HCEC 1CT (cell line): Measurements from ENCODE around the gene TNFAIP3.

ENCODE experiments used
- DNase-seq: peaks from one replicate; pipeline ENCODE4 v3.0.0-alpha.2; 2017

The TNFAIP3 gene

DNA sequence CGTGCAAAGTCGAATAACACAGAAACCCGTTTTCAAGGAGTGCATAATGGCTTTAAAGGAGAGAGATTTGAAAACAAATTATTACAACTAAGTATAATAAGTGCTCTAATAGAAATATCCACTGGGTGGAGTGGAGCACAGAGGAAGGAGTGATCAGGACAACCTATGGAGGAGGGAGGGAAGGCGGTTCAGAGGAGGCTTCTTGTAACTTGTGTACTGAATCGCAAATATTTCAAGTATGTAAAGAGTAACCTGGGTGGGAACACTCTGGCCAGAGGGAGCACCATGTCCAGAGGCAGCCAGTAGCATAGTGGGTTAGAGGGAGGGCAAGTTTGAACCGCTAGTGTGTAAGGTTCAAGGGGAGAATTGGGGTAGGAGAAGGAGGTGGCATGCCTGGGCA is 21.6 kb upstream of the TNFAIP3 start:
- peak; percentile 19 for DNase-seq

DNA sequence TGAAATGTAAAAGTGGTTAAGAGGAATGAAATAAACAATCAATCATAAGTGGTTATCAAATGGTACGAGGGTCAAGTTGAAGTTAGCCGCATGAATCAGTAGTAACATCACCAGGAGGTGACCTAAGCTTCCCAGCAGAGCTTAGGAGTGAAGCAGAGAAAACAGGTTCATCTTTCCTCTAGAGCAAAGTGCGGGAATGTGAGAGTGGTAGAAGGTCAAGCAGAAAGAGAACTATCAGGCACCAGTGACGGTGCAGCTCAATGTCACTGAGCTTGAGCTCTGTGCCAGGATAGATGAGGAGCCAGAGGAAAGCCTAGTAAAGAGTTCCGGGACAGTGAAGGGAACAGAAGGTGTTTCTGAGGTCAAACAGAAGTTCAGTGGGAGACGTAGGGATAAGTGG is 20.8 kb upstream of the TNFAIP3 start:
- DNase-seq, result no peak

DNA sequence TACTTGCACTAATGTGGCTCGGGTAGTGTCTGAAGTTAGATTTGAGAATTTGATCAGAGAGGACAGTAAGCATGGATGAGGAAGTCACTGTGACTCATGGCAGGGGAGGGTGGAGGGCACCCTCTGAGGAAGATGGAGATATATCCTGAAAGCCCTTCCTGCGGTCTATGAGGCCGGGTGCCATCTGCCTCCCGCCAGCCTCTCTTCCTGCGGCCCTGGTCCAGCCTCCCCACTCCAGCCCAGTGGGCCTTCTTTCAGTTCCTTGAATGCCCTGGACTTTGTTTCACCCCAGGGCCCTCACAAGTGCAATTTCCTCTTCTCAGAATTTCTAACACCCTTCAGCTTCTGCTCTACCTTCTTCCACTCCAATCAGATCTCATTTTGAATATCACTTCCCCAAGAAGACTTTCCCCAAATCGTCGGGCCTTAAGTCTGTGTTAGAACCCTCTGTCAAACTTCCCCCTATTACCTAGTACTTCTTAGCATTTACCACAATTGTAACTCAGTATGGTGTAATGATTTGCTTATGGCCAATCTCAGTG is 20.2 kb upstream of the TNFAIP3 start:
- DNase-seq, result no peak

DNA sequence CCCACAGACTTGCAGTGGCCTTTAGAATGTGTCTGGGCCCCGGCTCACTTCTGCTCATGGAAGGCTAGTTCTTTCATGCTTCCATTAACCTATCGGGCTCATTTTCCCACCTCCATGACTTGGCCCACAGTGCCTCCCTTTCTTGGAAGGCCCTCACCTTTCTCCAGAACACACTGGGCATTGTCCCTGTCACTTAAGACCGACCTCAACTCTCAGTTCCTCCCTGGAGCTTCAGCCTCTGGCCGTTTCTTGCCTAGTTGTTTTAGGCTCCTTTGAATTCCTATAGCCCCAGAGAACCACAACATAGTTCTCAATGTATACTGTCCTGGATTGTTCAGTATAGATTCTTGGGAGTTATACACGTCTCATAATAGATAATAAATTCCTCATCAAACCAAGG is 19.3 kb upstream of the TNFAIP3 start:
- DNase-seq, result no peak

DNA sequence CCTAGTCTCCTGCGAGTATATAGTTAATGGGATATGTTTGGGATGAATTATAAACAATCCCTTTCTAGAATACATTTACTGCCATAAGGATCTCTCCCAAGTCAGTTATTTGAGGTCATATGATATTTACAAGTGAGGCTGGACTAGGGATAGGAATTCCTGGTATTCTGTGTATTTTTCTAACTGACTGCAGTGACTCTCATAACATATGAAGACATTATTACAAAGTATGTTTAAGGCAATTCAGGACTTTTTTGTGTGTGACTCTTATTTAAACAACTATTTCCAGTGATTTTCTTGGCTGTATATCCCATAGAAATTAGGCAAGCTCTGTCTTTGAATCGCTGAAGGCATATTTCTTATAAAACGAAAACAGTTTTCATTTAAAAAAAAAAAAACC is 18.4 kb upstream of the TNFAIP3 start:
- DNase-seq, result peak; percentile 47

DNA sequence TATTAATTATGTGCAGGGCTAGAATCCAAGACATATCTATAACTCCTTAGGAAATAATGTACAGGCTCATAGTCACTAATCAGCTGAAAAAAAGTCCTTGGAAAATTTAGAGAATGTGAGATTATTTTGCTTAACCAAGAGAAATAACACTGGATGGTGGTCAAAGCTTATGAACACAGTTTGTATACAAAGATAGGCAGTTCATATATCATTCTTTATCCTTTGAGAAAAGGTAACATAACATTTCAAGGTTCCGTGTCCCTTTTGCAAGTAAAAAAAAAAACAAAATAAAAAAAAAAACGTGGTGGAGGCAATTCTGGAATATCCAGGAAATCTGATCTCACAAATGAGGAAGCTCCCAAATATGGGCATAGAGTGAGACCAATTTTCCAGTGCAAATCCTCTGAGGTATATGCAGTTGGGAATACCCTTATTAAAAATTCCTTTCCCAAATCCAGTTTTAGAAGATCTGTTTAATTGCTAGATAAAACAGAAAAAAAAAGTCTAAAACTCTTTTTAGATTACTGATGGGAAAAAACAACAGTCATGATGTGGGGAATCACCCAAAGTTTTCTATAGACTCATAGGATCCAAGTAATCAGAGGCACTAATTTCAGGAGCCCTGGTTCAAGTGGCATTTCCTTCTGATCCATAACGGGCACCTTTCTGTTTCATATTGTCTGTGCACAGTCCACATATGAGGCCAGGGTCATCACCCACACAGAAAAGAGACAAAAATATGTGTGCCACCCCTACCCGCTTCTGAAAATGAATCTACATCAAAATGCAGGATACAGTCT is 17.7 kb upstream of the TNFAIP3 start:
- DNase-seq, result peak; percentile 34

DNA sequence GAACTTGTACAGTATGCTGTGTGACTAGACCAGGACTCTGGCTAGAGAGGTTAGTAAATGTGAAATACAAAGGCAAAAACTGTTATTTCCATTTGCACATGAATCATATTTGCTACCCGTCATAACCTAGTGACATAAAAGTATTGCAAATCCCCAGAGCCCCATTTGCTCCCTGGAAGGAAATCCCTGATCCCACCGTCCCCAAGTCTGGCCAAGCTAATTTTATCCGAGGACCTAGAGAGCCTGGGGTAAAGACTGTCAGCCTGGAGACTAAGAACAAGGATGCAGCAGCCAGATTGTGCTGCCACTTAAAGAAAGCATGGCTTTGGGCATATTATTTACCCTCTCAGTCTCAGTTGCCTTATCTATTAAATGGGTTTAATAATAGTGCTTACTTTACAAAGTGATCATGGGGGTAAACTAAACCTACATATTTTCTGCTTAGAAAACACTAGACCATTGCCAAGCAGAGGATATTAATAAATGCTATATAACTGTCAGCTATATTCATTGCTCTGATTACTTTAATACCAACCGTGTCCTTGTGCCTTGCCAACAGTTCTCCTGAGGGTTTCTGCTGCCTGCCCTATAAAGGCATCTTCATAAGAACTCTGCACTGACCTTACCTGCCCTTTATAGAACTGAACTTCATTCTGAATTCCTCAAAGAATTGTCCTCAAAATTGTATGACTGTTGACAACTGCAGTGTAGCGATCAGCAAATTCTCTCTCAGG is 16.9 kb upstream of the TNFAIP3 start:
- DNase-seq, result no peak

DNA sequence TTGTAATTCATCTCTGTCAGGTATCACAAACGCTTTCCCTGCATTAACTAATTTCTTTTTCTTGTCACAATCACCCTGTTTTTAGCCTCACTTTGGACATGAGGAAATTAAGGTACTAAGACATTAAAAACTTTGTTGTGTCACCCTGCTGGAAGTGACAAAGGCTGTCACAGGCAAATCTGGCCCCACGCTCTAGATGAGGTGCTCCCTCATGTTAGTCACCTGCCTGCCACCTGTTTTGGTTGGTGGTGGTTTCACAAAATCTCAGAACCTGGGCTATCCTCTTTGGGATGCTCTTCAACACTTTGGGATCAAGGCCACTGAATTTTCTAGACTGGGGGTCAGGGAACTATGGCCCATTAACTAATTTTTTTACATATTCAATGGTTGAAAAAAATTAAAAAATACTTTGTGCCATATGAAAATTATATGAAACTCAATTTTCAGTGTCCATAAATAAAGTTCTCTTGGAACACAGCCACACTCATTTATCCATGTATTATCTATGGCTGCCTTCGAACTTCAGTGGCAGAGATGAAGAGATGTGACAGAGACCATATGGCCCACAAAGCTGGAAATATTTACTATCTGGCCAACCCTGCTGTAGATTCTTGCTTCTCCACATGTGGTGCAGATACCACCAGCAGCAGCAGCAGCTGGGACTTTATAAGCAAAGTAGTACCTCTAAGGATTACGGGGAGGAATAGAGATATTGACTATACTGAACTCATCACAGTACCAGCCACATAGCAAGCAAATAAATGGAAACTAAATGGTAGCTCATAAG is 16.1 kb upstream of the TNFAIP3 start:
- no peak for DNase-seq

DNA sequence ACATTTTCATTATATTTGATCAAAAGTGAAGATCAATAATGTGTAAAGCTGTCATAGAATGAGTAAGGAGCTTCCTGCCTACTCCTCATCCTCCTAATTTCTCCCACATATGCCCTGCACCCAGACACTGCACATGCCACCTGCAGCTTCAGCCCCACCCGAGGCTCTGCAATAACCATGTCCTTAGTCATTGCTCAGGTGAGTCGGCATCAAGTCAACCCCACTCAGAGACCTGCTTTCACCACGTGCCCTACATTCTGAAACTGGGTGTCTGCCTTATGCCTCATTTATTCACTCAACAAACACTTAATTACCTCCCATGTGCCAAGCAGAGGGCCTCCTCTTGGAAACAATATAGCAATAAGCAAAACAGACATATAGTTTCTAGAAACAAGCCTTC is 15.4 kb upstream of the TNFAIP3 start:
- no peak for DNase-seq

DNA sequence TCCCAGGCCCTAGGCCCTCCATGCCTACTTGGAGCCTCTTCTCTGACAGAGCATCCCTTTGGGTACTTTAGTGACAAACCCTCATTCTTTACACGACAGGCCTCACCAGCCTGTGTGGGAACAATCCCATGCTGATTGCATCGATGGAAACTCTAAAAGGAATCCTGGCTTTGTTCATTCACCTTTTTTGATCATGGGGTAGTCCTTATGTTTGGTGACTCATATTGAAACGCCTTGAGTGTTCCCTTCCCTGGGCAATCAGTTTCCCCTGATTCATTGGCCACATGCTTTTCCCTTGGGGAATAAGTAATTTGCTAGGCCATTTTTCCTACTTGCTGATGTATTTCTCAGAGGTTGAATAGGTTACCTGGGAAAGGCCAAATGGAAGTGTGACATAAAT is 14.7 kb upstream of the TNFAIP3 start:
- DNase-seq, result no peak

DNA sequence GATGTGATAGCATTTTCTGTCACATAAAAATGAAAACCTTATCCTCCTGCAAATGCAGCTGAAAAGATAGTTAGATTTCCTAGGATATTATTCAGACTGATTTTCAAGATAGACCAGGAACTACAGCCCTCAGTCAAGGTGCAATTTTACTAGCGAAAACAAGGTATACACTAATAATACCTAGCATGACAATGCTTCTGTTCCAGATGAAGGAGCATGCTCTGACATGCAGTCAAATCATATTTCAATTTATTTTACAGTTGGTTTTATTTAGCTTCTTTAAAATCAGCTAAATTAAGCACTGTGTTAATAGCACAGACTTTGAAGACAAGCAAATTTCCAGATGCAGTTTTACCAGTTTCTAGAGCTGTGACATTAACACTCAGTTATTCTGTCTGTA is 14.2 kb upstream of the TNFAIP3 start:
- no peak for DNase-seq

DNA sequence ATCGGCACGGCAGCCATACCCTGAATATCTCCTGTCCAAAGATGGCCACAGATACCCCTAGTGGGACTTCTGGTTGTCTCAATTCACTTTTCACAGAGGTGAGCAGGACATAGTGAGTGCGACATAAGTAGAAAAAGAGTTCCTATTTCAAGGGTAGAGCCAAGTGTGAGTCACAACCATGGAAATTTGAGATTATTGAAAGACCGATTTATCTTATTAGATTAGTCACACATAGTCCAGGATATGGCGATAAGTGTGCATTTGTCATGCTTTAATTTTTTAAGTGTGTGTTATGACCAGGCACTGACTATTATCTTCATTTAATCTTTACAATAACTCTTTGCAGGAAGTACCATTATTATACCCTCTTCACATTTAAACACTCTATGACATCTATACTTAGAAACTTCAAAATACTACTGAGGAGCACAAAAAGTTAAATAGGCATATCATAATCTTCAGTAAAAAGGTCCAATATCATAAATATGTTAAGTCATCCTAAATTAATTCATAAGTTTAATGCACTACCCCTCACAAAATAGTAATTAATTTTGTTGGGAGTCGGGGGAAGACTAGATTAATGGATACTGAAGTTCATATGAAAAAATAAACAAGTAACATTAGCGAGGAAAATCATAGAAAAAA is 13.4 kb upstream of the TNFAIP3 start:
- peak; percentile 80 for DNase-seq

DNA sequence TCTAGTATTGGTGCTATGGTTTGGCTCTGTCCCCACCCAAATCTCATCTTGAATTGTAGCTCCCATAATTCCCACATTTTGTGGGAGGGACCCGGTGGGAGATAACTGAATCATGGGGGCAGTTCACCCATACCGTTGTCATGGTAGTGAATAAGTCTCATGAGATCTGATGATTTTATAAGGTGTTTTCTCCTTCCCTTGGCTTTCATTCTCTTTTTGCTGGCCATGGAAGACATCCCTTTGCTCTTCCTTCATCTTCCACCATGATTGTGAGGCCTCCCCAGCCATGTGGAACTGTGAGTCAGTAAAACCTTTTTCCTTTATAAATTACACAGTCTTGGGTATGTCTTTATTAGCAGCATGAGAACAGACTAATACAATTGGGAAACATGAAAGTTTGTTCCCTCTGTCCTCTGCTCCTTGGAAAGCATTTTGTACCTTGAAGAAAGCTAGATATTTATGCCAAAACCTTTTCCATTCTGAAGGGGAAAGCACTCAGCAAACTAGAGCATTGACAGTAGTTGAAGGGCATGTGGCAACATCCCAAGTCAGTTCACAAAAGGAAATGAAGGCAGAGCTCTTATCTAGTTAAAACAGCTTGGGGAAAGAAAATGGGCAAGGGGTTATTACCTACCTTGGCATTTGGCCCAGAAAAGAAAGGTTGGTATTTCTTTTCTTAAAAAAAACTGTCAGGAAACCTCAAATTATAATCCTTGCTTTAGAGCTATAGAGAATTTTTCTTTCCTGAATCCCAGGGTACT is 10.7 kb upstream of the TNFAIP3 start:
- DNase-seq, result no peak

DNA sequence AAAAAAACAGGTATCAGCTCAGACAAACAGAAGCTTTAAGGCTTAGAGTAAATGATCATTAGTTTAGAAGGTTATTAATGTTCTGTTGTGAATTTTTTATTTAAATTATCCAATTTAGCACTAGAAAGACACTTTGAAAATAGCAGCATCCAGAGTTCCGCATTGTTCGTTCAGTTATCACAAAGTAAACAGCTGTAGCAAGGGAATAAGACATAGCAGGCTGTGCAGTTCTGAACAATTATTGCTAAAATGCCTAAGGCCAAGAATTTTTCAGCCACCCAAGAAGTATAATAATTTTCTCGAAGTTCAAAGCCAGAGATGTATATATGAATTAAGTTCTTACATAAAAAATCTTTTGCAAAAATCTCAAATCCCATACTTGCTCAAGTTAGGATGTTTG is 8.0 kb upstream of the TNFAIP3 start:
- DNase-seq, result no peak

DNA sequence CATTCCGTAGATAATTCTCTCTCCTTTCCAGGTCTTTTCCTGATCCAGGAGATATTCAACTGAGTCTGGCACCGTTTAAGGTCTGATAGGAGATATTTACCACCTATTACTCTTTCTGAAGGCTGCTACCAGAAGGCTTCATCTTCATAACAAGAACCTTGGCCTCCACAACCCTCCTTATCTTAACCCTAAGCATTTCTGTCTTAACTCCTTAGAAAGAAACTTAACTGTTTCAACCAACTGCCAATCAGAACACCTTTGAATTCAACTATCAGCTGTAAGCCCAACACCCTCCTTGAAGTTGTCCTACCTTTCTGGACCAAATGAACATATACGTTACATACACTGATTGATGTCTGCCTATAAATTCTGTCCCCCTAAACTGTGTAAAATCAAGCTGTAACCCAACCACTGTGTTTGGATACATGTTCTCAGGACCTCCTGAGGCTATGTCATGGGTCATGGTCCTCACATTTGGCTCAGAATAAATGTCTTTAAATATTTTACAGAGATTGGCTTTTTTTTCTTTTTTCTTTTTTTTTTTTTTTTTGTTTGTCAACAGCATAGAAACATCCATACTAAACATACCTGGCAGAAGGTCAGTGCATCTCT is 6.6 kb upstream of the TNFAIP3 start:
- DNase-seq, result no peak

DNA sequence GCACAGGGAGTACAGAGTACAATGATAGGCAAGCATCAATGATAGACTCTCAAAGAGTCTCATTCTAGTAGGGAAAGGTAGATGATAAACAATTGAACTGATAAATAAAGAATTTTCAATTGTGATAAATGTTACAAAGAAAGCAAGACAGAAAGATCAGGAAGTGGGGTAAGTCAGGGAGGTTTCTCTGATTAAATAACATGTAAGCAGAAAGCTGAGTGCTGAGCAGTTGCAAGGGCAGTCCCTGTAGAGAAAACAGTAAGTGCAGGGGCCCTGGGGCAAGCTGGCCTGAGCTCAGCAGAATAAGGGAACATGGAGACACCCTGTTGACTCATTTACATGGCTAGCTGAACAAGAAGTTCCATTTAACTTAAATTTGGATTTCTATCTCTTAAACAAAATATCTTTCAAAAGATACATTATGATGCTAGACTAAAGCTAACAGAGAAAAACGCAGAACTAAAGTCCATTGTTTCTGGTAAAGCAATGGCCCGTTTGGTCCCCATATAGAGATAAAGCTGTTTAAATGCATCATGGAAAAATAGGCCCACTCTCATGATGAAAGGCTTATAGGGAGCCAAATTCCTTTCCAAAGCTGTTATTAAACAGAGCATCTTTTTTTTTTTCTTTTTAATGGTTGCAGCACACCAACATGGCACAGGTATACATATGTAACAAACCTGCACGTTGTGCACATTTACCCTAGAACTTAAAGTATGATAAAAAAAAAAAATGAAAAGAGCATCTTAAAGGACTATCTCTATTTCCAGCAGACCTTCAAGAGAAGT is 5.3 kb upstream of the TNFAIP3 start:
- DNase-seq, result no peak

DNA sequence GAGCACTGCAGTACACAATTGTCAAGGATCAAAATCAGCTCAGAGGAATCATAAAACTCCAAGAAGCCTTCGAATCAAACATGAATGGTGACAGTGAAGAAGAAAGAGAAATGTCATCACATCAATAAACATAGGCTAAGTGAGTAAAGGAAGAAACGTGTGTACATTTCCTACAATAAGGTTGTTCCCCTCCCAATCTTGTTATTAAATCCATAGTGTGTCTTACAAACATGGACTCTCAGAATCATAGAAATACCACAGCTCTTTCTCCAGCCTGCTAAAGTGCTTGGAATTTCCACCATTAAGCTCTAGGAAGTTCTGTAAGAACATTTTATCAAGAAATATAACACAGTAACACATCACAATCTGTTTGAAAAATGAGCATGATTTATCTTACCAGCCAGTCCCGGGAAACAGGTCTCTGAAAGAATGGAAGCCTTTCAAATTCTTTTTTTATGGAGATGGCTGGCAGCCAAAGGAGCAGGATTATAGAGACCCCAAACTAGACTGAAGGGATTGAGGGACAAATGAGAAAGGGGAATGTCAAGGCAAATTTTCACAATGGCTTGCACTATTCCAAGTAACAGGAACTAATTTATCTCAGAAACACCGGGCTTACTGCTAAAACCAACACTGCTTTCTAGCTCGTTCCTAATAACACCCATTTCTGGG is 4.5 kb upstream of the TNFAIP3 start:
- DNase-seq, result no peak

DNA sequence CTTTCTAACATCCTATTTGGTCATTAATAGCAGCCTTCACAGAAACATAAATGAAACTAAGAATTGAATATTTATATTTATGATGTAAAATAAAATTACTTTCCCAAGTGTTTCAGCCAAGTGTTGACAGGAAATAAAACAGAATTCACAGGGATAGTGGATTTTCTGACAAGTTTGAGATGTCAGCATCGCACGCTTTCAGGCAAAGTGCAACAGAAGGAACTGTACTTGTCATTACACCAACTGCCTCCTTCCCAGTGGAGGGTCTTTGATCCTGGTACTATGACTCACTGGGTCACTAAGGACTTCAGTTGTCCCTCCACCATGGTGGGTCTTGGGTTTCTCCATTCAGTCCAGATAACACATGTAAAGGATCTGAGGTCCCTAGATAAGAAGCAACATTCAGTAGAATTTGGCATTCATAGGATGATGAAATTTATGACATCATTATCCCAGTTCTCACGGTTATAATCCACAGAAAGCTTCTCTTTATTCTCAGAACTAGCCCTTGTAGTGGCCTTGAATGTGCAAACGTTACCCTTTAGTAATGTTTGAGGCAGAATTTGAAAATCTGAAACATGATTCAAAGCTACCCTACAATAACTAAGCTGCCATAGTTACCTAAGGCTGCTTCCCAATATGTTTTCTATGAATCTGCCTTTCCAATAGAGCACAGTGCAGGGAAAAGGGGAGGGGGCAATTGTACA is 3.8 kb upstream of the TNFAIP3 start:
- no peak for DNase-seq

DNA sequence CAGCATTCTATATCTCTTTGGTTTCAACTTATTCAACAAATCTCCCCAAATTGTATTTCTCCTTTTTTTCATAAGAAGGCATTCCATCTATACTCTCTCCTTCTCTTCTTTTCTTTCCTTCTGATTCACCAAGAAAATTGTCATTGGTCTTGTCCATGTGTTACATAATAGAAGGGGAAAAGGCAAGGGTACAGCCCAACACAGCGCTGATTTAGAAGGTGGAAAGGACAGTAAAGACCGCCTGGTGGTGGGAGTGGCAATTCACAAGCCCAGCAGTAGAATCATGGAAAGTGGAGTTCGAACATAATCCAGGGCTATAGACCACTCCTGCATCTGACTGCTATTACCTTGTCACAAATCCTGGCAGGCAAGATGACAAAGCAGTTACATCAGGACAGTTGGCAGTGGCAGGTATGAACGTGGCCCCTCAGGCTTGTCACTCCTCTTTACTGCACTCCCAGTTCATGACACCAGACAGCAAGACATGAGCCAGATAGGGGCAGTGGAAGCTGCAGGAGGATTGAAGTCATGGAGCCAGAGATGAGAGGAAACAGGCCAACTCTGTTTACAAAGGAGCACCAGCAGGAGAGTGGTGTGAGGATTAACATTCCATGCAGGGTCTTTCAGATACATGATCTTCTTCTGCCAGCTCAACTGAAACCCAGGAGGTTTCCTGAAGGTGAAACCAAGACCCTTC is 2.1 kb upstream of the TNFAIP3 start:
- no peak for DNase-seq
